Endometrial microvascular endothelial cells (primary cell): Measurements from ENCODE around the gene TCTN1. TPM values are rescaled to one million over a fixed set of nuclear protein-coding genes. Genes with fewer than 3 reads are reported as not detected.

Source experiments
- in situ Hi-C: cut with HindIII; loops from 2 replicates; pipeline ENCODE4 v1.10.0; 2017; ENCODE audit warnings: low sequenced_read_pairs, low pct_unique_long_range_greater_than_20kb; ENCODE audit errors: inconsistent ontology term
- total RNA-seq: library from RNA; depleted of rRNA; stranded (reverse); fragments of >200 nt; gene quantifications from one replicate; pipeline ENCODE4 v1.2.3, GENCODE V29; 2015; ENCODE audit errors: inconsistent ontology term

Gene TCTN1
- total RNA-seq, 1 donor from 2014 or later, result 19.3 TPM

- in situ Hi-C loops, result no loop called here
These were observed 54.7 kb downstream of the TCTN1 start for GRCh38 chr12:110668480-110669192.

GRCh38 chr12:110669193-110669502, 55.2 kb downstream of the TCTN1 start:
- in situ Hi-C loops, result no loop called here

DNA sequence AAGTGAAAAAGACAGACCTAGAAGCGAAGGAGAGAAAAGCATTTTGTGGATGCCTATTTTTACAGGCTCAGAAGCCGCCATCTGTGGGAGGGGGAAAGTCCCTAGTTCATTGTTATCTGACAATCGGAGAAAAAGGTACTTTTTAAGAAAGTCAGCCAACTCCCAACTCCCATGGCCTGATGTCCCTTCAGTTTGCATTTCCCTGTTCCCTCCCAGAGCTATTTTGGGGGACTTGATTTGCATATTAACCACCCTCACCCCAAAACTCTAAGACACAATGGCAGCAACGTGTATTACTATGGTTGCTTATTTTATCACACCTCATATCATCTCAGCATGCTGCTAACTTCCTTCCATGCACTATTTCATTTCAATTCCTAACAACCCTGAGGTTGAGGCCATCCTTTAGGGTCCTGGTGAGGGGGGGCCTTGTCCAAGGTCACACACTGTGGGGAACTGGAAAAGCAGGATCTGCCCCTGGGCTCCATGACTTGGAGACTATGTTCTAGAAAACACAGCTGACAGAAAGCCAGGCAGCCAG, 56.3 kb downstream of the TCTN1 start:
- in situ Hi-C loops, result no loop called here

DNA sequence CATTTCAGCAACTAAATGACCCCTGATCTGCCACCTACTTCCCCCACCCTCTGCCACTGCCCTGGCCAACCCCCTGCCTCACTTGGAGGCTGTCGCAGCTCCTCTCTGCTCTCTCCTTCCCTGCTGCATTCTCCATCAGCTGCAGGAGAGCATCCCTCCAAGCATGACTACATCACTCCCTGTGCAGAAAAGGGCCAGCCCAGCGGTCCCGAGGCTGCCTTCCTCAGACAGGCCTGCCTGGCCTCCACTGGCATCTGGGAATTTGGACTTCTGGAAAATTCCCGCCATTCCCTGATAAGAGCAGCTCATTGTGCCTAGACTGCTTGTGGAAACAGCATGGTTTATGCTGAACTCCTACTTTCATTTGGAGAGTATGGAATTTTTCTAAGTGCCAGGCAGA, 62.2 kb downstream of the TCTN1 start:
- in situ Hi-C loops, result no loop called here

DNA sequence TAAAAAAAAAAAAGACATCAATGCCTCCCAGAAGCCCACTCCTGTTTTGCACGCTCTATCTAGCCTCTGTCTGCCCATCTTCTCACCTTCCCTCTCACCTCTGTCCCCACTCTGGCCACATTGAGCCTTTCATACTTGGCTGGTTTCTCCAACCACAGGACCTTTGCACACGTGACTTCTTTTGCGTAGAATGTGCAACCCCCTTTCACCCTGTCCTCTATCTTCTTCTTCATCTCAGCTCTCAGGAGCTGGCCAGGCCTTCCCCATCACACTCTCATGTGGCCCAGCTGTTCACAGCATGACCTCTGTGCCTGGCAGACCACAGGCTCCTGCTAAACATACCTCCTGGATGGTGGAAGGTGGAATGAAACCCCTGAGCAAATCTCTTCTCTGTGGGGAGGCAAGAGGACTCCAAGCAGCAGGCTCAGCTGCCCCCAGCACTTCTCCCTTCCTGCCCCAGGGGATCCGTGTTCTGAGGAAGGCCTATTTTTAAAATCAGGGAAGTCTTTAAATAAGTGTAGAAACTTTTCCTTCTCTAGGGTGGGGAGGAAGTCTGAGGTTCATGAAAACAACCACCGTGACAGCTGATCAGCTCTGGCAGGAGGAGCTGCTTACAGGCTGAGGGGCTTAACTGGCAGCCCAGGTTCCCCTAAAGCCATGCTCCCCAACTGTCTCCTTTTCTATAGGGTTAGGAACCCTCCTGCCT, 63.4 kb downstream of the TCTN1 start:
- in situ Hi-C loops, result no loop called here

GRCh38 chr12:110677982-110678381, 64.1 kb downstream of the TCTN1 start:
- in situ Hi-C loops, result no loop called here

DNA sequence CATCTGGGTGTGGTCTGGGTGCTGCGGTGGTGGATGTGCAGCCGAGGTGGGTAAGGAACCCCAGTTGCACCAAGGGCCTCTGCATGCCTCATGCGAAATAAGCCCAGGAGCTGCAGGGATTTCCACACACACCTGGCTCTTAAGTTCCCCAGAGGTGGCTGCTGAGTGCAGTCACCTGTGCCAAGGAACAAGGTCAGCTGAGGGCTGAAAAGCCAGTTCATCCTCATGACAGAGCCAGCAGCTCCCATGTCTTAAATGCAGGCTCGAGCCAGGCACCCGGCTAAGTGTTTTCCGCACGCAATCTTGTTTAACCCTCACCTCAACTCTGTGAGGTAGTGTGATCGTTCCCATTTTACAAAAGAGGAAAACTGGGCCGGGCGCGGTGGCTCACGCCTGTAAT, 65.3 kb downstream of the TCTN1 start:
- in situ Hi-C loops, result no loop called here

DNA sequence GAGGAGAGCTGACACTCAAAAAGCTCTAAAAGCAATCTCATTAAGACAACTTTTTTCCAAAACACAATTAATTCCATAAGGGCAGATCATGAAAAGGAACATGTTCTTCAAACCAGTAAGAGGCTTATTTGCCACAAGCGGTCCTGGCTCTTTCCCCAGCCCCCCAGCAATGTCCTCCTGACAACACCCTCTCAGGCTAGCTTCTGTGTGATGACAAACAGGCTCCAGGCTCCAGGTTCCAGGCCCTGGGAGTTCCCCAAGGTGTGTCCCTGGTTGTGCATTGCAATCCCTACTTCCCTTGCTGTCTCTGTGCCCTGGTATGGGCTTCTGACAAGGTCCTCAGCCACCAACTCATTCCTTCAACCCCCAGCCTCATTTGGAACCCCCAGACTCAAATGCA, 66.1 kb downstream of the TCTN1 start:
- in situ Hi-C loops, result no loop called here

- in situ Hi-C loops, result no loop called here
These were observed 70.0 kb downstream of the TCTN1 start for GRCh38 chr12:110683888-110684287.

DNA sequence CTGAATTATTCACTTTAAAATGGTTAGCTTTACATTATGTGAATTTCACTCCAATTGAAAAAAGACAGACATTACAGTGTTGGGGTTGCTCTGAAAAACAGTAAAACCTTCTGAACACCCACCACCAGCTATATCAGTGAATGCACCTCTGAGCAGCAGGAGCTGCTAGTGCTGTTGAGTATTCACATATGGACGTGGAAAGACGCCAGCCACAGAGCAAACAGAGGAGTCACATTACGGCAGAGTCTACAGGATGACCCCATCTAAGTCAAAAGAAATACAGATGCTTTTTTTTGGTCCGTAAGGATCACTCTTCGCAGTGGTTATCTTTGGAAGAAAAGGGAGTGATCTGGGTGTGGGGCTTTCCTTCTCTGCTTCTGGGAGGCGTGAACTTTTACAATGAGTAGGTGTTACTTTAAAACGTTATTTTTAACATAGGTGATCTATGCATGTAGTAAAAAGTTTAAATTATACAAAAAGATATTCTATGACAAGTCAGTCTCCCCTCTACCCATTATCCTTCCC, 70.4 kb downstream of the TCTN1 start:
- in situ Hi-C loops, result no loop called here

- in situ Hi-C loops, result no loop called here
These were observed 72.5 kb downstream of the TCTN1 start for GRCh38 chr12:110686294-110686903.

GRCh38 chr12:110687396-110688169, 73.7 kb downstream of the TCTN1 start:
- in situ Hi-C loops, result no loop called here

GRCh38 chr12:110688446-110689280, 74.7 kb downstream of the TCTN1 start, which contains the start of gene HVCN1:
Gene HVCN1, minus strand, starts transcription at chr12:110689115. Its CDS starts 5,870 bp downstream, at chr12:110683245.
- in situ Hi-C loops, result no loop called here

- in situ Hi-C loops, result no loop called here
These were observed 75.6 kb downstream of the TCTN1 start for GRCh38 chr12:110689281-110690126.

DNA sequence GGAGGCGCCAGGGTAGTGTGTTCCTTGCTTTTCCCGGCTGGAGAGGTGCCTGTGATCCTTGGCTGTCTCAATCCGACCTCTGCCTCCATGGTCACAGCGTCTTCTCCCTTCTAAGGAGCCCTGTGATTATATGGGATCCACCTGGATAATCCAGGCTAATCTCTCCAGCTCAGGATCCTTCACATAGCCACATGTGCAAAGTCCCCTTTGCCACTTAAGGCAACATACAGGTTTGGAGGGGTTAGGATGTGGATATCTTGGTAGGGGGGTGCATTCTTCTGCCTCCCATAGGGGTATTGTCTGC, 76.2 kb downstream of the TCTN1 start:
- in situ Hi-C loops, result no loop called here

- in situ Hi-C loops, result no loop called here
These were observed 79.8 kb downstream of the TCTN1 start for GRCh38 chr12:110693731-110694130.

DNA sequence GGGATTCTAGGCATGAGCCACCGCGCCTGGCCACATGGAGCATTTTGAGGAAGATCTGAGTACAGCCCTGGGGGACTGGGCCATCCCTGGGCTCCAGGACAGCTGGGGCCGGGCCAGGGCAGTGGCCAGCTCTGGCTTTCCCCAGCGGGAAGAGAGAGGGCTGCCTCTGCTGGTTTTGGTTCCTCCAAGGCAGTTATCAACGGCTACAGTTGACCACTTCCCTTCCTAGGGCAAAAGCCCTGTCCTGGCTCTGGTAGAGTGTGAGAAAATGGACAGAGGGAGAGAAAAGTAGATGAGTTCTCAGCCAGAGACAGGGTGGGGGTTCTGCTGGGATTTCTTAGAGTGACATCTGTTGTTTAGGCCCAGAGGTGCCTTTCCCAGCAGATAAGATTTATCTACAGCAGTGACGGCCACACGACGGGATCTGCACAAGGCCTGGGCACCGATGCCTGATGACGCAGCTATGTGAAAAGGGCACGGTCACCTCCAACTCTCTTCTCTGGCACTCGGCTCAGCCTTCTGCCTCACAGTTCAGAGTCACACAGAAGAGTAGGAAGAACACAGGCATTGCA, 80.5 kb downstream of the TCTN1 start:
- in situ Hi-C loops, result no loop called here
